WTC11 (cell line): ENCODE results near the gene PEX16. TPM values are rescaled to one million over a fixed set of nuclear protein-coding genes. Genes with fewer than 3 reads are reported as not detected.

Experiments used
- ATF1 ChIP-seq: sonication (generic); formaldehyde crosslinking; IDR thresholded peaks from 2 replicates; pipeline ENCODE4 v1.8.1; 2023; ENCODE audit warnings: mild to moderate bottlenecking, moderate library complexity, missing genetic modification reagents
- ELF4 ChIP-seq: sonication (generic); formaldehyde crosslinking; IDR thresholded peaks from 2 replicates; pipeline ENCODE4 v1.8.1; 2022; ENCODE audit warnings: low read depth, mild to moderate bottlenecking, moderate library complexity, missing genetic modification reagents
- ESRRA ChIP-seq: sonication (generic); formaldehyde crosslinking; IDR thresholded peaks from 2 replicates; pipeline ENCODE4 v1.8.1; 2022; ENCODE audit warnings: mild to moderate bottlenecking, missing genetic modification reagents, borderline replicate concordance
- FOXP4 ChIP-seq: sonication (generic); formaldehyde crosslinking; IDR thresholded peaks from 2 replicates; pipeline ENCODE4 v1.8.0; 2022; ENCODE audit warnings: mild to moderate bottlenecking, missing genetic modification reagents
- JAZF1 ChIP-seq: fragments of 250-450 bp; sonication (Bioruptor Pico); IDR thresholded peaks from 2 replicates; pipeline ENCODE4 v1.9.0; 2021; ENCODE audit warnings: moderate library complexity, mild to moderate bottlenecking, inconsistent platforms
- MAX ChIP-seq: sonication (generic); formaldehyde crosslinking; IDR thresholded peaks from 2 replicates; pipeline ENCODE4 v1.8.0; 2022; ENCODE audit warnings: mild to moderate bottlenecking, missing genetic modification reagents
- NFYB ChIP-seq: sonication (generic); formaldehyde crosslinking; conservative IDR thresholded peaks from 2 replicates; pipeline ENCODE4 v1.8.0; 2022; ENCODE audit warnings: low read depth, missing genetic modification reagents
- NR3C1 ChIP-seq: sonication (generic); formaldehyde crosslinking; conservative IDR thresholded peaks from 2 replicates; pipeline ENCODE4 v1.8.1; 2023; ENCODE audit warnings: low read depth, mild to moderate bottlenecking, missing genetic modification reagents
- ZMAT4 ChIP-seq: fragments of 250-450 bp; sonication (Bioruptor Pico); IDR thresholded peaks from 2 replicates; pipeline ENCODE4 v1.9.0; 2021; ENCODE audit warnings: mild to moderate bottlenecking
- ZNF281 ChIP-seq: sonication (generic); formaldehyde crosslinking; IDR thresholded peaks from 2 replicates; pipeline ENCODE4 v1.8.0; 2023; ENCODE audit warnings: mild to moderate bottlenecking, missing genetic modification reagents
- ZNF416 ChIP-seq: fragments of 250-450 bp; sonication (Bioruptor Pico); IDR thresholded peaks from 2 replicates; pipeline ENCODE4 v1.9.0; 2021; ENCODE audit warnings: mild to moderate bottlenecking, inconsistent platforms
- total RNA-seq: library from RNA; stranded (reverse); gene quantifications from 3 replicates; pipeline ENCODE4 v1.2.3, GENCODE V29; 2021
- TF ChIP-seq, protein P1 (sequence below): sonication (generic); formaldehyde crosslinking; IDR thresholded peaks from 2 replicates; pipeline ENCODE4 v1.8.1; 2023; ENCODE audit warnings: mild to moderate bottlenecking, moderate library complexity, missing genetic modification reagents
- TF ChIP-seq, protein P2 (sequence below): sonication (generic); formaldehyde crosslinking; IDR thresholded peaks from 2 replicates; pipeline ENCODE4 v1.8.1; 2023; ENCODE audit warnings: mild to moderate bottlenecking, missing genetic modification reagents, moderate library complexity
- TF ChIP-seq, protein P3 (sequence below): fragments of 250-450 bp; sonication (Bioruptor Pico); IDR thresholded peaks from 2 replicates; pipeline ENCODE4 v1.8.0; 2021; ENCODE audit warnings: mild to moderate bottlenecking

The PEX16 gene
- total RNA-seq, 1 experiment from 2014 or later: 39.3 TPM

DNA sequence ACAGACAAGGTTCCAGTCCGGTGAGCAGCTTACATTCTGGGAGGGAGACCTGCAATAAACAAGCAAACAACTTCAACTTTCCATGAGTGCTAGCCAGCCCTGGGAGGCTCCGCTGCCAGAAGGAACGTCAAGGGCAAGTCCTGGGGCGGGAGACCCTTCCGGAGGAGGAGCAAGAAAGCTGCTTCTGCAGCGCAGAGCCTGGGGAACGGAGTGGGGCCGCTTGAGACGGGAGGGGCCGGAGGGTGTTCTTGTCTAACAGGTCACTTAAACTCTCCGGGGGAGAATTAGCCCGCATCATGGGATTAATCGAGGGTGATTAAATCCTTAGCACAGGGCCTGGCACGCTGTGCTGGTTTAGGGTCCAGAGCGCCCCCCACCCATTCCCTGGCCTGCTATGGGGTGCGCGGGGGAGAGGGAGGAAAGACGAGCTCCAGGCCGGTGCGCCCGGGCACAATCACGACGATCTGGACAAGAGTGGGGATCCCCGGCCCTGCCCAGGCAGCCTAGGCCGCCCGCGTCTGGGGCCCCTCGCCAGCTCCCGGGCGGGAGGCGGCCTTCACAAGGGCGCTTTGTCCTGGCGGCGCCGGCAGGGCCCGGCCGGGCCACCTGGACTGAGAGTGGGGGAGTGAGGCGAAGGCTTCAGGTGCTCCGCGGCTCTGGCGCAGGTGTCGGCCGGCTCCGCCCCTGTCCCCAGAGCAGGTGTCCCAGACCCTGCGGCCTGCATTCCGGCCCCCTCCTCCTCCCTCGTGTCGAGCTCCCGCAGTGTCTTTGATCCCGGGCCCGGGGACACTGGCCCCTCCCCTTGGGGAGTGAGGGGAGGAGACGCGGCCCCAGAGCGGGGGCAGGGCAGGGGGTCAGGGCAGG lies 4.1 kb upstream of the PEX16 start (continued):
- TF ChIP-seq ZNF281 (peak; percentile 85; the same call in 1 of the 2 replicates), NFYB (CRISPR knock-in tag) (no peak), ZMAT4 (CRISPR knock-in tag) (no peak), ELF4 (no peak), NR3C1 (CRISPR knock-in tag) (no peak), ZNF416 (CRISPR knock-in tag) (no peak), MAX (peak; percentile 75; the same call in 1 of the 2 replicates), JAZF1 (CRISPR knock-in tag) (no peak), ATF1 (no peak), FOXP4 (CRISPR knock-in tag) (peak; percentile 60), ESRRA (CRISPR knock-in tag) (no peak)
- TF ChIP-seq, protein P1, sequence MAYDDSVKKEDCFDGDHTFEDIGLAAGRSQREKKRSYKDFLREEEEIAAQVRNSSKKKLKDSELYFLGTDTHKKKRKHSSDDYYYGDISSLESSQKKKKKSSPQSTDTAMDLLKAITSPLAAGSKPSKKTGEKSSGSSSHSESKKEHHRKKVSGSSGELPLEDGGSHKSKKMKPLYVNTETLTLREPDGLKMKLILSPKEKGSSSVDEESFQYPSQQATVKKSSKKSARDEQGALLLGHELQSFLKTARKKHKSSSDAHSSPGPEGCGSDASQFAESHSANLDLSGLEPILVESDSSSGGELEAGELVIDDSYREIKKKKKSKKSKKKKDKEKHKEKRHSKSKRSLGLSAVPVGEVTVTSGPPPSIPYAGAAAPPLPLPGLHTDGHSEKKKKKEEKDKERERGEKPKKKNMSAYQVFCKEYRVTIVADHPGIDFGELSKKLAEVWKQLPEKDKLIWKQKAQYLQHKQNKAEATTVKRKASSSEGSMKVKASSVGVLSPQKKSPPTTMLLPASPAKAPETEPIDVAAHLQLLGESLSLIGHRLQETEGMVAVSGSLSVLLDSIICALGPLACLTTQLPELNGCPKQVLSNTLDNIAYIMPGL (CRISPR knock-in tag): no peak; the same call in 1 of the 2 replicates
- TF ChIP-seq, protein P2, sequence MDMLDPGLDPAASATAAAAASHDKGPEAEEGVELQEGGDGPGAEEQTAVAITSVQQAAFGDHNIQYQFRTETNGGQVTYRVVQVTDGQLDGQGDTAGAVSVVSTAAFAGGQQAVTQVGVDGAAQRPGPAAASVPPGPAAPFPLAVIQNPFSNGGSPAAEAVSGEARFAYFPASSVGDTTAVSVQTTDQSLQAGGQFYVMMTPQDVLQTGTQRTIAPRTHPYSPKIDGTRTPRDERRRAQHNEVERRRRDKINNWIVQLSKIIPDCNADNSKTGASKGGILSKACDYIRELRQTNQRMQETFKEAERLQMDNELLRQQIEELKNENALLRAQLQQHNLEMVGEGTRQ: peak; percentile 55
- TF ChIP-seq, protein P3, sequence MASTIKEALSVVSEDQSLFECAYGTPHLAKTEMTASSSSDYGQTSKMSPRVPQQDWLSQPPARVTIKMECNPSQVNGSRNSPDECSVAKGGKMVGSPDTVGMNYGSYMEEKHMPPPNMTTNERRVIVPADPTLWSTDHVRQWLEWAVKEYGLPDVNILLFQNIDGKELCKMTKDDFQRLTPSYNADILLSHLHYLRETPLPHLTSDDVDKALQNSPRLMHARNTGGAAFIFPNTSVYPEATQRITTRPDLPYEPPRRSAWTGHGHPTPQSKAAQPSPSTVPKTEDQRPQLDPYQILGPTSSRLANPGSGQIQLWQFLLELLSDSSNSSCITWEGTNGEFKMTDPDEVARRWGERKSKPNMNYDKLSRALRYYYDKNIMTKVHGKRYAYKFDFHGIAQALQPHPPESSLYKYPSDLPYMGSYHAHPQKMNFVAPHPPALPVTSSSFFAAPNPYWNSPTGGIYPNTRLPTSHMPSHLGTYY (CRISPR knock-in tag): no peak
